ENCODE measurements around the gene PLA2R1.
"Not testable (repeated sequence)": the region's sequence is repeated elsewhere in the genome, so short reads cannot be mapped to it uniquely, and the experiment has no call there.

The PLA2R1 gene

DNA sequence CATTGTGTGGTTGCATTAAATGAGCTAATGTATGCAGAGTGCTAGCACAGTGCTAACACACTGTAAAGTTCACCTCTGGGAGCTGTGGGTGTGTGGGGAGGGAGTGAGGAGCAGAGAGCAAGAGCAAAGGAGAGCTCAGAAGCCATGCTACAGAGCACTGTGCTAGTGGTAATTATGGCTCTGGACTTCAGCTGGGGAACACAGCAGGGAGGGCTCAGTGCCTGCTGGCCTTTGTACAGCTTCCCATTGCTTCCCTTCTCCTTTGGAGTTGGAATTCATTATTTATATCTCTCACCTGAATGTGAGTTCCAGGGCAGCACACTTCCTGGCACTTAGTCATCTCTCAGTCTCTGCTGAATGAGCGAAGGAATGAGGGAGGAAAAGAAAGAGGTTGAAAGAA is 2.5 kb upstream of the PLA2R1 start:
- in situ Hi-C loops (cut with MboI; ENCODE audit: low sequenced_read_pairs), result no loop called here

DNA sequence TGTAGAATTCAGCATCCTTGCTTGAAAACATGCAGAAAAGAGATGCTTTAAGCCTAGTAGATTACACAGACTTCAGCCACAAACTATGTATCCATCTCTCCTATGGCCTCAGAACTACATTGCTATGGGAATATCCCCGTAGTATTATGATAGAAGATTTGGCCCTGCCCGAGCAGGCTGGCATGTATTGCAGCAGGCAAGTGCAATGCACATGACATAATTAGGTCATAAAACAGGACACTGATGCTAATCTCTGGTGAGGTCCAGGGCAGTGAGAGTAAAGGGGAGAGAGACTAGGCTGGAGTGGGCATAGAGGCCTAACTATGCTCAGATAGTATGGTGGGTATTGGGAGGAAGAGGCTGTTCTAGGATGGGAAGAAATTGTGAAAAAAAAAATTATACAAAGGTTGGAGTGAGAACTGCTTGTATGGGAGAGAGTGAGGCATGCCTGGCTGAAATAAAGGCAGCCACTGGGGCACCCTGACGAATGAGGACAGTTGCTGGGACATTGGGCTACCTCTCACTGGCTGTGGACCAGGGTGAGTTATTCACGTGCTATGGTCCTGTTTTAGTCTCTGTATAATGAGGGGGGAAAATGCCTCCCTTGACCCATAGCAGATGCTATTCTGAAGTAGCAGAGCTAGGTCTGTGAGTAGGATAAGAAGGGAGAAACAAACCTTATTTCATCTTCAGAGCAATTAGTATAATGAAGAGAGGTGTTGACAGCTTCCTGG is 1.6 kb upstream of the PLA2R1 start:
- in situ Hi-C loops (cut with MboI; ENCODE audit: low sequenced_read_pairs), result no loop called here

DNA sequence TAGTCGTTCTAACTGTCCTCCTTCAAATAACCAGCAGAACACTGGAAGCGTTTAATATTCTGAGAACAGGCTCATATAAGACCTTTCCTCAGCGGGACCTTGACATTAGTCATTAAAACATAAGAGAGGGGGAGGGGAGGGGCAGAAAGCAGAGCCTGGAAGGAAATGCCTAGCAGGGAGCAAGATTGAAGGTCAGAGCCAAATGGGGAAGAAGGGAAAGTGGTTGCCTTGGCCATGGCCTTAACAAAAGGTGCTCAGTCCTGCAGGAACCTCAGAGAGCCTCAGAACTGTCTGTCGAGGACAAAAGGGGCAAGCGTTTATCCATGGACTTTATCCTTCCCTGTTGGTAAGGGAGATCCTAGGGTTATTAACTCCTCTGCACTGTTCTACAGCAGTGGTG is 856 bp upstream of the PLA2R1 start:
- in situ Hi-C loops (cut with MboI; ENCODE audit: low sequenced_read_pairs), result no loop called here

DNA sequence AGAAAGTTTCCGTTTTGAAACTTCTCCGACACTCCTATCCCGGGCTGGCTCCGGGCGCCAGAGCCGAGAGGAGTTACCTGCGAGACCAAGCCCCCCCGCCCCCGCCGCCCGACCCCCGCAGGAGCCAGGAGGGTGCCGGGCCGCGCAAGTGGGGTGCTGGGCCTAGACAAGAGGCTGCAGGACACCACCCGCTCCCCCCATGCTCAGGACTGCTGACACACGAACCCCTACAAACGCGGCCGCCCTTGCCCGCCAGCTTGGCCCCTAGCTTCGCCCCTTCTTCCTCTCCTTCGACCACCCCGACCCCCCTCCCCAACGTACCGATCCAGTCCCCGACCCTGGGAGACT is 497 bp downstream of the PLA2R1 start:
- in situ Hi-C loops (cut with MboI; ENCODE audit: low sequenced_read_pairs), result no loop called here

DNA sequence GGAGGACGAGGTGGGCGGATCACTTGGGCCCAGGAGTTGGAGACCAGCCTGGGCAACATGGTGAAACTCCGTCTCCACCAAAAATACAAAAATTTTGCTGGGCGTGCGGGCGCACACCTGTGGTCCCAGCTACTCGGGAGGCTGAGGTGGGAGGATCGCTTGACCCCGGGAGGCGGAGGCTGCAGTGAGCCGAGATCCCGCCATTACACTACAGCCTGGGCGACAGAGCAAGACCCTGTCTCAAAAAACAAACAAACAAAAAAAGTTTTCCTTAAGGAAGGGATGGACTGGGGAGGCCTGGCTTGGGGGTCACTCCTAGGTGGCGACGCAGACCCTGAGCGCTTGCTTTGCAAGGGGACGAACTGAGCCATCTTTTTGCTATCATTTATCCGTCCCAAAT is 882 bp downstream of the PLA2R1 start:
- in situ Hi-C loops (cut with MboI; ENCODE audit: low sequenced_read_pairs), result no loop called here

DNA sequence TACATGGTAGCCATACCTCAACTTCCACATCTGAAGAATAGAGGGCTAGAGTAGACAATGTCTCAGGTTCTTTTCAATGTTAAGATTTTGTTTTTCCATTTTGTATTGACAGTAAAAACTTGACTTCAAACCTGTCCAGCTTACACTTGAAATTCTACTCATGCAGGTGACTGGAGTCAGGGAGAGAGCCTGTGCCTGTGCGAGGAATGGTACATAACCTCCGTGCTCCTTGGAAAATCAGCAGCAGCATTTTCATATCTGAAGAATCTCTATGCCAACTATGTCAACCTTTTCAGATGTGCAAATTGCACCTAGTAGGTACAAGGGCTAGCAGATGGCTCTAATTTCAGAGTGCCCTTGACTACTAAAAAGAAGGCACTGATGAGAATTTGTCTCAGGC is 2.1 kb downstream of the PLA2R1 start:
- in situ Hi-C loops (cut with MboI; ENCODE audit: low sequenced_read_pairs), result no loop called here

DNA sequence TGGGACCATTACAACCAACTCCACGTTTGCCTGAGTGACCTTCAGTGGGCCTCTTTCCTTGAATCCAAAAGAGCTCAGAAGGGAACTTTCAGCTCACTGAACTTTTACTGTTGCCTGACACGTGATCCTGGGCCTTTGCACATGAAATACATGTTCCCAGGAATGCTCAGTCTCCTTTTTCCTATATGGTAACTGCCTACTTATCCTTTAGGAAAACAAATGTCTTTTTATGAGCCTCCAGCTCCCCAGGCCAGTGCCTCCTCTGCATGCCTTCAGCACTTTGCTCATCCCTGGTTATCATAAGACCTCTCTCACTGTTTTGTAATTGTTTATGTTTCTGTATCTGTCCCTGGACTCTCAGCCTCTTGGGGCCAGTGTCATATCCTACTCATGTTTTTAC is 5.1 kb downstream of the PLA2R1 start:
- in situ Hi-C loops (cut with MboI; ENCODE audit: low sequenced_read_pairs), result no loop called here

DNA sequence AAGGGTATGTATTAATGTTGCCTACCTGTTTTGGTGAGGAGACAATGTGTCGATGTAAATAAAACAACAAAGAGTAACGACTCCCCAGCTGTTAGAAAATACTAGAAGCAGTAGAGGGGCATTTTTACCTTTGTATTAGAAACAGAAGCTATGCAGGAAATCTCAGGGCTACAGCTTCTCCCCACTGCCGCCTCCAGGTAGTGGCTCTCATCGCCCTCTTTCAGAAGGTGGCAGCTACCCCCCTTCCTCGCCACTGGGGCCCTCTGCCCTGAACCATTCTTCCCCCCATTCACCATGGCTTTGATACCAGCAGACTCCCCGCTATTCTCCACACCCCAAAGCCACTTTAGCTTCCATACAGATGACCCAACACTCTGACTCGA is 6.7 kb downstream of the PLA2R1 start:
- in situ Hi-C loops (cut with MboI; ENCODE audit: low sequenced_read_pairs), result no loop called here

DNA sequence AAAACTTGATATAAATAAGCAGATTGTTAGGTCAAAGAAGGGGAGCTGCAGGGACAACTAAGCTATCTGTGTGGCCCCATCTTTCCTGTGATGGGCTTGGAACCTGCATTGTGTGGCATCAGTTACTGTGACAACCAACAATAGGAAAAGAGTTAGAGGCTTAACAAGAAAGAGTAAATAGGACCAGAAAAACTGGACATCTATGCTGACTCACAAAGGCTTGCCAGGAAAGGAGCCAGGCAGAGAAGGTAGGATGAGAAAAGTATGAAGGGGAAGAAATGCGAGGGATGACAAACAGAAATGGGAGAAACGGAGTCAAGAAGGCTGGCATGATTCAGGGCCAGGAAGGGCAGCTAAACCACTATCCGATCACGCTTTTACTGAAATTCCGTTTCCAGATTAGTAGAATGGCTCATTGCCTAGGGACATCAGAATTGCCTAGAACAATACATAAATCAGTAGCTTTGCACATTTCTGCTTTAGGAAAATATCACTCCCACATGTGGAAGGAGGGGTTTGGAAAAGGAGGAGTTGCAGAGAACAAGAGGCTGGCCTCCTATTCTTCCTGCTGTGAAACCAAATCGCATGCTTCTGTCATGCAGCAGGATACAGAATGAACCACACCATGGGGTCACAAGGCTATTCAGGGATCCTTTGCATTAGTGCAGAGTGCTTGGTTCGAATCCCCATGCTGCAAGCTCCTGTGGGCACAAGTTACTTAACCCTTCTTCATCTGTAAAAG is 7.3 kb downstream of the PLA2R1 start:
- in situ Hi-C loops (cut with MboI; ENCODE audit: low sequenced_read_pairs), result no loop called here

DNA sequence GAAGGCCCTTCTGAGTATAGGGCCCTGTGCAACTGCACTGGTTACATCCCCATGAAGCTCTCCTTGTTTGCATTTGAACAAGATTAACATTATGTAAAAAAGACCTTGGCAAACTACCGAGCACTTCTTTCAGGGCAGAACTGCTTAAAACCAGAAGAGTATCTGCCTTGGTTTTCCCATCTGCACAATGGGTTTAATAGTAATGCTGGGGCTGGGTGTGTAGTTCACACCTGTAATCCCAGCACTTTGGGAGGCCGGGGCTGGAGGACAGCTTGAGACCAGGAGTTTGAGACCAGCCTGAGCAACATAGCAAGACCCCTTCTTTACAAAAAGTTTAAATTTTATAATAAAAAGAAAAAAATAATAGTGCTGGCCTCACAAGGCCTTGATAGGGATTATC is 8.5 kb downstream of the PLA2R1 start:
- in situ Hi-C loops (cut with MboI; ENCODE audit: low sequenced_read_pairs), result no loop called here

DNA sequence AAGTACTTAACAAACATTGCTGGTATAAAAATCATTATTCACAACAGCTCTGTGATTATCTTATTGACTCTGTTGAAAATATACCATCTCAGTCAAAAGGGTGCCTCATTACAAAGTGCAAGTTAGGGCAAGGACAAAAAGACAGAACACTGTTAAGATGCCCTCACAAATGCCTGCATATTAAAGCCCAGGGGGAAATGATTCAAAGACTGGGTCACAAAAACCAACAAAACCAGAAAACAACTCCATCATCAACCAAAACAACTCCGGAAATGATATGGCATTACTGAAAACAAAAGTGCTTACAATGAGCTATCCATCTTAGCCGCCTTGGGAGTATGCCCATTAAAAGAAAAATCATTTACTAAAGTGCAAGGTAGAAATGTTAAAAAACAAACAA is 9.9 kb downstream of the PLA2R1 start:
- in situ Hi-C loops (cut with MboI; ENCODE audit: low sequenced_read_pairs), result no loop called here

DNA sequence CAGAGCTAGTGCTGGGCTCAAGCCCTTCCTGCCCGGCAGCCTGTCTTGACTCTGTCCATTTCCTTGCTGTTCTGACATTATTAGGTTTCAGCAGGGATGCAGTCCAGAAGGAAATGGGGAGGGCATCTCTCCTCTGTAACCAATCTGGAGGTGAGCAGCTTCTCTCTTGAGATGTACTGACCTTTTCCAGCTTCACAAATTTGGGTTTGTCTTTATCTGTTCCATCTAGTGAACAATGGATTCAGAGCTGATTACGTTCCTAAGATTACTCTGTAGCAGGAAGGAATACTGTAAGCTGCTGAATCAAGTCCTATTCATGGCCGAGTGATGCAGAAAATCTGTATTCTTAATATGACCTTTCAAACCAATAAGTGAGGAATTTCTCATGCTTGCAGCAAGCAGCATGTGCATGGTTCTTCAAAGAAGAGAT is 11.0 kb downstream of the PLA2R1 start:
- in situ Hi-C loops (cut with MboI; ENCODE audit: low sequenced_read_pairs), result no loop called here

DNA sequence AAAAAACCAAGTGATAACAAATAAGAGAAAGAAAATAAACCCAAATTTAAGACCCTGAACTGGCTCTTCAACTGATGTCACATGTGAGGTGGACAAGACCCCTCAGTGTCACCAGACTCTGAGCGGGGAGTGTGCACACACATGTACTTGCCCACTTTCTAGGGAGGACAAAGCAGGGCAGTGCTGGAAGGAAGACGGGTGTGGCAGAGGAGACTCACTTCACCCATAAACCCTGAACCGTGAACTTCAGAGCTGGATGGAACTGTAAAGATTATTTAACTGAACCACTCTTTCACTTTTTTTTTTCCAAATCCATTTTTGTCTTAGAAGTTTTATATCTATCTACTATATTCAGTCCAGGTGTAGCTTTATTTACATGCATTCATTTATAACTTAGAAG is 12.3 kb downstream of the PLA2R1 start:
- in situ Hi-C loops (cut with MboI; ENCODE audit: low sequenced_read_pairs), result no loop called here

DNA sequence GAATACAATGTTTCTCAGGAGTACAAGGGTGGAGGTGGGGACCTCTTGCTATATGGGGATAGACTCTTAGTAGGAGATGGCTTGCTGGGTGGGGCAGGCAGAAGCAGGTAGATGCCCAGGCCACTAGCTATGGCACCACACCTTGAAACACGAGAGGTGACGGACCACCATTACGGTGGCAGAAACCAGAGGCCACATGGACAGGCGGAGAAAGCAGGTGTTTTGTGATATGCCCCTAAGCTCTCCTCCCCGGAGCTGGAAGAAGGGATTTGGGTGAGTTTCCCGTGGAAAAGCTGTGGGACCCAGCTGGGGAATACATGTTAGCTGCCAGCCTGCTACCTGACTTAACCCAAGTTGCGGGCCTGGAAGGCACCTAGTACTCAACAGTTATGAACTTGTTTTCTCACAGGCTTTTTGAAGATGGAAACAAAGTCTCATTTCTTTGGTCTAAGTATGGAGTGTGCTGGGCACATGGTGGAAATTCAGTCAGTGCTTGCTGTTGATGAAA is 16.7 kb downstream of the PLA2R1 start:
- in situ Hi-C loops (cut with MboI; ENCODE audit: low sequenced_read_pairs), result no loop called here

DNA sequence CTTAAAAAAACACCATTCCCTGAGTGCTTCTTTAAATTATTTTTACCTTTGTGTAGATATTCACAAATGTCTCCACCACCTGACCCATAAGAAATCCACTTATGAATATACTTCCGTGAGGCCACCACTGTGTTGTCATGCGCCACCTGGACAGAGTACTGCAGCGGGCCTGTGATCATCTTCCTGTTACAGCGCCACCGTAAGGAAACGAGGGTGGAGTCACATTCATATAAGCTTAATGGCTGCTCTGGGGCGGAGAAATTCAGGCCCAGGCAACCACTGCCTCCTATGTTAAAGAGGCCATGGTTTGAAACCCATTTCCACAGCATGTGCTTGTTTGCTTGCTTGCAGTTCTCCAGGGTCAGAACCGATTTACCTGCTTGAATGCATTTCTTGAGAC is 17.7 kb downstream of the PLA2R1 start:
- in situ Hi-C loops (cut with MboI; ENCODE audit: low sequenced_read_pairs), result no loop called here

DNA sequence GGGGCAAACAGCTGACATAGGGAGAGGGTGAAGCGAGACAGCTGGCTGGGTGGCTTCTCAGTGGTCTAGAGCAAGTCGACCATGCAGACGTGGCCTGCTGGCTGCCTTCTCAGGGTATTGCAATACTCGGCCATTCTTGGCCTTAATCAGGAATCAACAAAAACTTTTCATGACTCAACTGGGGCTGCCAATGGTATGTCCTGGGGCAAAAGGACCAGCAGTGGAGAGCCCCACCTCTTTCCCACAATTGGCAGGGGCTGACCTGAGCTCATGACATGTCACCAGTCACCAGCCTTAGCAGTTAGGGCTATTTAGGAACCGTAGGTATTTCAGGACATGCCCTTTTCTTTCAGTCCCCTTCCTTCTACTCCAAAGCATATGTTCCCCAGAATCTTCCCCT is 19.1 kb downstream of the PLA2R1 start:
- in situ Hi-C loops (cut with MboI; ENCODE audit: low sequenced_read_pairs), result no loop called here

DNA sequence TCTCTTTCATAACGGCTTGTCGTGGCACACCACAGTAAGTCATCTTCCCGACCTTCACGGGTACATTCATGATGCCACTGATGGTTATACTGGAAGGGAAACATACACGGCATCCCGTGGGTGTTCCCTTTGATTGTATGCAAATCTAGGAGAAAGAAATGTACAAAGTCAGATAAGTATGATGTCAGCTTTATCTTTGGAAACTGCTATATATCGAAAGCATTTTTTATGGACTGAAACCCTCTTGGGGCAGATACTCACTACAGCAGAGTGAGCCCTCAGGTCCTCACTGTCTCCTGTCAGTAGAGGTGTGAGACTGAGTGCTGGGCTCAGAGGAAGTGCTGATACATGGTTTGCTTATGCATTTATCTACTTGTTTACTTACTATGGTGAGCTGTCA is 20.4 kb downstream of the PLA2R1 start:
- in situ Hi-C loops (cut with MboI; ENCODE audit: low sequenced_read_pairs), result no loop called here

DNA sequence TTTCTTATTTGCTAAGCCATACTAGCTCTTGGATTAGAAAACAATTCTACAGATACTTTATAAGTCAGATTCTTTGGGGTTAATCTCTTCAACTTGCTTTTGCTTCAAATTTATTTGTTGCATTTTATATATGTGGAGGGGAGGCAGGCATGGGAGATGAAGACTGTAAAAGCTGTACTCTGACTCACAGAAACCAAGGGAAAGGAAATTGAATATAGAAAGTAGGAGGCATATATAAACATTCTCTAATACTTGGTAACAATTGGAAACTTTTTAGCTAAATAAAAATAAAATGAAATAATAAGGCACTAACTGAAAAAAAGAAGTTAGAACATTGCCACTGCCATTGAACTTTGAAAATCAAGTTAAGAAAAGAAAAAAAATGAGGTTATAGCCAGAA is 21.3 kb downstream of the PLA2R1 start:
- in situ Hi-C loops (cut with MboI; ENCODE audit: low sequenced_read_pairs), result no loop called here

DNA sequence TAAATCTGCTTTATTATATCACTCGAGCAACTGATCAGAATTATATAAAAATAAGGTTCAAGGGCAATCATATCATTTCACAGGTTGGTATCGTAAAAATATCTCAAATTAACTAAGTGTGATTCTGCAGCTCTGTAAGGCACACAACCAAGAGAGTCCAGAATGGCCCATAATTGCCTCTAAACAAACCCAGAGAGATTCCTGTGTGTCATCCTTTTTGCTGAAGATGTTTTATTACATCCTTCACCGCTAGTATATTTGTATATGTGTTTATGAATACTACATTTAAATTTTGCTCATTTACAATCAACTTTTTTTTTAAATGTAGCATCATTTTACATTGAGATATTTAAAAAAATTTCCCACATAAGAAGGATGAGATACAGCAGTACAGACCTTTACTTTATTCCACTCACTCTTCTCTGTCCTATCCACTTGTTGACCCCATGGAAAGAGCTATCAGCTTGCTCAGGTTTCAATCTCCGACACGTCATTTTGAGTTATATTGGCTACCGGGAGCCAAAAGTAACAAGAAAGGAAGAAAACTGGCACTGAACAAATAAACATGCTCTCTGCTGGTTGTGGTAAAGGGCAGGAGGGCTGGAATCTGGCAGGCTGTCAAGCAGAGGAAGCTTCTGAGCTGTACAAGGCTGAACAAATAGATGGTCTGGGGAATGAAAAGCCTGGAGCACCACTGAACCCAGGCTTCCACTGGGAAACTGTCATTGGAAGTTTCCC is 23.1 kb downstream of the PLA2R1 start:
- in situ Hi-C loops (cut with MboI; ENCODE audit: low sequenced_read_pairs), result no loop called here

DNA sequence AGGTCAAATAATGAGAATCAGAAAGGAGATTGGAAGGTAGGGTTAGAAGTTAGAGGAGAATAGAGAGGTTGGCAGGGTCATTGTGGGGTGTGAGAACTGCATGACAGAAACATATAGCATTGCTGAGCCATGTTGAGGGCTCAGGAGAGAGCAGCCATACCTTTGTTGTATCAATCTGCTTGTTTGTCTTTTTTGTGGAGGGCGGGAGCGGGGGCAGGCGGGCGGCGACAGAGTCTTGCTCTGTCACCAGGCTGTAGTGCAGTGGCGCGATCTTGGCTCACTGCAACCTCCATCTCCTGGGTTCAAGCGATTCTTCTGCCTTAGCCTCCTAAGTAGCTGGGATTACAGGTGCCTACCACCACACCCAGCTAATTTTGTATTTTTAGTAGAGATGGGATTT is 23.8 kb downstream of the PLA2R1 start:
- in situ Hi-C loops (cut with MboI; ENCODE audit: low sequenced_read_pairs), result not testable (repeated sequence)

DNA sequence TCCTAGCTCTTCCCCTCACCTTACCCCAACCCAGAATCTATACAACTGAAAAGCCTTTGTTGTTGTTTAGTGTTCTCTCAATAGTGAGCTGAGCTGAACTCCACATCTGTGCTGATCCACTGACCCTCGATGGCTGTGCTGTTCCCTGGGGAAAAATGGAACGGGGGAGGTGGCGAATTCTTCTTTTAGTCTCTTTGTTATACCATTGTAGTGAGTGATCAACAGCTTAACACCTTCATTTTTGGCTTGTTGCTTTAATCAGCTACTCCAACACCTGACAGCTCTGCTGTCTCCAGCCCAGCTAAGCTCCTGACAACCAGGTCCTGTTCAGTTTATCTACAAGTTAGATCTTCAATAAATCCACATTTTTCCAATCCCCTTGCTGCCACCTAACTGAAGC is 25.7 kb downstream of the PLA2R1 start:
- in situ Hi-C loops (cut with MboI; ENCODE audit: low sequenced_read_pairs), result no loop called here

DNA sequence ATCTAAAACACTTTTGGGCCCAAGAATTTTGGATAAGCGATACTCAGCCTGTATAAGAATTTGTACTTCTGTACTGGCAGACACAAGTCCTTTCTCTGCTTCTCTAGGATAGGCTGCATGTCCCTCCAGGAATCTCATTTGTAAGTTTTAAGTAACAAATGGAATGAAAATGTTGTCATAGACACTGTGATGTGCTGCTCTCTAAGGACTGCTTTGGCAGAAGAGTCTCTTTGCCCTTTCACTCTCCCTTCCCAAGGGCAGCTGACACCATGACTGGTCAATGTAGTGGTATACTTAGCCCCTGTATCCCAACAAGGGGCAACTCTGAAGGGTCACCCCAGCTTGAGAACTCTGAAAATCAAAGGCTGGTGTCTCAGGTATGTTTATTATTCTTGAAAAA is 27.3 kb downstream of the PLA2R1 start:
- in situ Hi-C loops (cut with MboI; ENCODE audit: low sequenced_read_pairs), result no loop called here

Data from HL-60/S4 treated with retinoic acid at 250 ng/mL for 4 days and 3 days (cell line).